Naive thymus-derived CD8-positive, alpha-beta T cell (primary cell): ENCODE measurements around the gene SMIM3. TPM values are rescaled to one million over a fixed set of nuclear protein-coding genes. Genes with fewer than 3 reads are reported as not detected.
"Not testable (repeated sequence)": the region's sequence is repeated elsewhere in the genome, so short reads cannot be mapped to it uniquely, and the experiment has no call there.

Source experiments
- ATAC-seq, 2 donors: fragments of 150-1000 bp; cut with Tn5 transposase in 1 of 2; sonication (Bioruptor Pico), chemical (Tn5 transposase) in 1 of 2; 1 replicate in 1 of 2; 2 replicates in 1 of 2; pipeline ENCODE4 v1.10.0; 2021; ENCODE audit warnings: mild to moderate bottlenecking in 2 of 2, moderate library complexity in 2 of 2
- POLR2A ChIA-PET: fragments of 350-600 bp; sonication (Branson Sonifier 250); formaldehyde crosslinking; loops from one replicate; lab custom pipeline; 2021; ENCODE audit warnings: antibody characterized with exemption; lab: Charles Lee
- DNase-seq, 10 donors: peaks; one replicate each; pipeline versions ENCODE4 v3.0.0 to v3.0.0-alpha.2; 2020 to 2022
- H3K27ac Mint-ChIP-seq, 10 donors: one replicate each; pipeline ENCODE4 v1.8.0; 2020 to 2022; ENCODE audit warnings: mild to moderate bottlenecking in 10 of 10, mixed read lengths in 10 of 10, moderate library complexity in 4 of 10, inconsistent platforms in 1 of 10
- H3K27me3 Mint-ChIP-seq, 5 donors: one replicate each; pipeline ENCODE4 v1.8.0; 2021 to 2022; ENCODE audit warnings: mixed read lengths in 5 of 5
- H3K36me3 Mint-ChIP-seq, 3 donors: one replicate each; pipeline ENCODE4 v1.8.0; 2020 to 2022; ENCODE audit warnings: mixed read lengths in 3 of 3, mild to moderate bottlenecking in 2 of 3, inconsistent platforms in 1 of 3
- H3K4me1 Mint-ChIP-seq, 4 donors: one replicate each; pipeline ENCODE4 v1.8.0; 2021 to 2022; ENCODE audit warnings: mixed read lengths in 4 of 4
- H3K4me3 Mint-ChIP-seq, 10 donors: one replicate each; pipeline ENCODE4 v1.8.0; 2020 to 2022; ENCODE audit warnings: mild to moderate bottlenecking in 10 of 10, mixed read lengths in 10 of 10, moderate library complexity in 6 of 10, inconsistent platforms in 1 of 10
- H3K9me3 Mint-ChIP-seq, 9 donors: one replicate each; pipeline ENCODE4 v1.8.0; 2020 to 2022; ENCODE audit warnings: mixed read lengths in 9 of 9, mild to moderate bottlenecking in 3 of 9, inconsistent platforms in 1 of 9, moderate library complexity in 1 of 9
- polyA plus RNA-seq, 3 donors: library from polyadenylated mRNA; unstranded; fragments of 300-500 nt; fragmentation: Illumina TruSeq; gene quantifications; one replicate each; pipeline ENCODE4 v1.2.3, GENCODE V29; 2021
- total RNA-seq, 8 experiments: library from RNA in 2 of 8; stranded (reverse) in 2 of 8; gene quantifications; one replicate each; pipeline ENCODE4 v1.2.3 and lab custom pipeline; 2021 to 2026

Gene SMIM3
- total RNA-seq (1 to 10 TPM; 4.1 to 5.5 TPM), polyA plus RNA-seq (10 to 100 TPM in 1 of 3 donors, 1 to 10 TPM in 2; 8.5 to 12.2 (median 8.6) TPM), total RNA-seq (lab: John Stamatoyannopoulos, UW) (4.8 to 28.9 (median 15.8) reads per million in 6 experiments)

- H3K9me3 Mint-ChIP-seq, result no peaks in the 10 kb centered on the region
- peak; percentile 60 to 78 for ATAC-seq
- peak; percentile 38 to 80 (median 58) for DNase-seq
- peaks cover 28 to 59% (median 57%) of the 10 kb centered on the region in 4 donors for H3K4me1 Mint-ChIP-seq
- H3K27me3 Mint-ChIP-seq, result peaks cover 0 to 2% (median 0%) of the 10 kb centered on the region in 5 donors
- peak within 1 kb of the TSS; percentile 81 to 95 (median 90) for H3K27ac Mint-ChIP-seq
- peak within 1 kb of the TSS; percentile 91 to 100 (median 97) for H3K4me3 Mint-ChIP-seq
- no peaks in the 10 kb centered on the region for H3K36me3 Mint-ChIP-seq
- POLR2A ChIA-PET, result interaction anchor here (0.5 to 2.4 kb wide), 10 partner anchors 10 to 365 kb away, joined by 3 to 21 read pairs (median 6); partner anchors contain the start of genes DCTN4, IRGM and RBM22
These were observed at the start of gene SMIM3 for GRCh38 chr5:150778517-150779396. SMIM3 (plus strand) TSS chr5:150778757; CDS start chr5:150795441, 16,684 bp downstream.

- Mint-ChIP-seq H3K27me3 (no peaks in the 10 kb centered on the region), H3K36me3 (peaks cover 17 to 82% (median 44%) of the 10 kb centered on the region in 3 donors), H3K4me3 (no peak overlapping the region), H3K9me3 (peaks cover 0 to 2% (median 0%) of the 10 kb centered on the region in 9 donors), H3K4me1 (peaks cover 1 to 10% (median 7%) of the 10 kb centered on the region in 4 donors), H3K27ac (peak overlapping the region in 2 of 10 donors; percentile 53 to 80)
- ATAC-seq (no peak), DNase-seq (no peak)
- POLR2A ChIA-PET, result no interaction called here
These were observed 48.7 kb upstream of the SMIM3 start for GRCh38 chr5:150729859-150730258.

GRCh38 chr5:150731669-150732242, 46.8 kb upstream of the SMIM3 start:
- H3K9me3 Mint-ChIP-seq, result peaks cover 0 to 14% (median 2%) of the 10 kb centered on the region in 9 donors

GRCh38 chr5:150734579-150735384, 43.8 kb upstream of the SMIM3 start:
- no peak for DNase-seq
- ATAC-seq, result no peak
- H3K36me3 Mint-ChIP-seq, result peaks cover 40 to 94% (median 64%) of the 10 kb centered on the region in 3 donors
- H3K27me3 Mint-ChIP-seq, result no peaks in the 10 kb centered on the region
- POLR2A ChIA-PET, result no interaction called here
- peaks cover 27 to 59% (median 48%) of the 10 kb centered on the region in 4 donors for H3K4me1 Mint-ChIP-seq
- H3K27ac Mint-ChIP-seq, result peak overlapping the region in 3 of 10 donors; percentile 27 to 53 (median 43)
- peak overlapping the region in 1 of 10 donors; percentile 57 for H3K4me3 Mint-ChIP-seq
- H3K9me3 Mint-ChIP-seq, result peaks cover 0 to 20% (median 4%) of the 10 kb centered on the region in 9 donors

More at GRCh38 chr5:150731669-150732242, 46.8 kb upstream of the SMIM3 start:
- peak overlapping the region in 1 of 10 donors; percentile 71 for H3K27ac Mint-ChIP-seq
- peaks cover 31 to 83% (median 54%) of the 10 kb centered on the region in 3 donors for H3K36me3 Mint-ChIP-seq
- H3K4me1 Mint-ChIP-seq, result peaks cover 3 to 29% (median 17%) of the 10 kb centered on the region in 4 donors
- no peak for DNase-seq
- no peaks in the 10 kb centered on the region for H3K27me3 Mint-ChIP-seq
- no peak for ATAC-seq
- no peak overlapping the region for H3K4me3 Mint-ChIP-seq
- POLR2A ChIA-PET, result interaction anchor here (1.4 kb wide), 1 partner anchor 28 kb away, joined by 3 read pairs; no protein-coding TSS in a partner anchor

GRCh38 chr5:150738862-150739261, 39.7 kb upstream of the SMIM3 start:
- Mint-ChIP-seq H3K27ac (peak overlapping the region in 3 of 10 donors; percentile 49 to 86 (median 57)), H3K4me3 (no peak overlapping the region), H3K27me3 (no peaks in the 10 kb centered on the region), H3K9me3 (peaks cover 0 to 20% (median 4%) of the 10 kb centered on the region in 9 donors), H3K4me1 (peaks cover 44 to 95% (median 81%) of the 10 kb centered on the region in 4 donors), H3K36me3 (peaks cover 30 to 84% (median 51%) of the 10 kb centered on the region in 3 donors)
- no peak for ATAC-seq
- POLR2A ChIA-PET, result no interaction called here
- DNase-seq, result no peak

- Mint-ChIP-seq H3K36me3 (peaks cover 19 to 75% (median 39%) of the 10 kb centered on the region in 3 donors), H3K27me3 (no peaks in the 10 kb centered on the region), H3K4me1 (peaks cover 51 to 88% (median 79%) of the 10 kb centered on the region in 4 donors), H3K9me3 (peaks cover 0 to 17% (median 4%) of the 10 kb centered on the region in 9 donors), H3K4me3 (no peak overlapping the region), H3K27ac (peak overlapping the region in 1 of 10 donors; percentile 66)
- peak; percentile 43 to 52 for ATAC-seq
- no peak for DNase-seq
- POLR2A ChIA-PET, result no interaction called here
These were observed 37.6 kb upstream of the SMIM3 start for GRCh38 chr5:150740992-150741391.

- peaks cover 46 to 80% (median 74%) of the 10 kb centered on the region in 4 donors for H3K4me1 Mint-ChIP-seq
- H3K27ac Mint-ChIP-seq, result peak overlapping the region; percentile 7 to 88 (median 71)
- ATAC-seq (peak; percentile 35 to 39), DNase-seq (peak in 2 of 10 donors; percentile 16 to 28)
- H3K27me3 Mint-ChIP-seq, H3K9me3 Mint-ChIP-seq, POLR2A ChIA-PET: not testable (repeated sequence)
- peaks cover 3 to 61% (median 23%) of the 10 kb centered on the region in 3 donors for H3K36me3 Mint-ChIP-seq
- H3K4me3 Mint-ChIP-seq, result peak overlapping the region; percentile 1 to 59 (median 44)
These were observed 36.0 kb upstream of the SMIM3 start for GRCh38 chr5:150742455-150743141.

- DNase-seq, result peak in 1 of 10 donors; percentile 11
- Mint-ChIP-seq H3K27ac (peak overlapping the region in 2 of 10 donors; percentile 32 to 44), H3K4me1 (peaks cover 41 to 75% (median 69%) of the 10 kb centered on the region in 4 donors), H3K36me3 (peaks cover 0 to 57% (median 20%) of the 10 kb centered on the region in 3 donors)
- peak in 1 of 2 donors; percentile 54 for ATAC-seq
- H3K9me3 Mint-ChIP-seq, H3K4me3 Mint-ChIP-seq, H3K27me3 Mint-ChIP-seq, POLR2A ChIA-PET: not testable (repeated sequence)
These were observed 35.4 kb upstream of the SMIM3 start for GRCh38 chr5:150743142-150743488.

- no peak for ATAC-seq
- no peak for DNase-seq
- Mint-ChIP-seq H3K4me1 (peaks cover 19 to 63% (median 51%) of the 10 kb centered on the region in 4 donors), H3K4me3 (peak overlapping the region in 1 of 10 donors; percentile 32), H3K27me3 (no peaks in the 10 kb centered on the region), H3K27ac (peak overlapping the region in 4 of 10 donors; percentile 0 to 66 (median 58)), H3K36me3 (peaks cover 4 to 65% (median 33%) of the 10 kb centered on the region in 3 donors), H3K9me3 (no peaks in the 10 kb centered on the region)
- POLR2A ChIA-PET, result no interaction called here
These were observed 28.1 kb upstream of the SMIM3 start for GRCh38 chr5:150750469-150750868.

GRCh38 chr5:150751096-150751891, 27.3 kb upstream of the SMIM3 start:
- Mint-ChIP-seq H3K36me3 (peaks cover 4 to 68% (median 36%) of the 10 kb centered on the region in 3 donors), H3K27ac (peak overlapping the region in 4 of 10 donors; percentile 37 to 65 (median 56)), H3K4me1 (peaks cover 16 to 62% (median 51%) of the 10 kb centered on the region in 4 donors), H3K4me3 (no peak overlapping the region), H3K9me3 (no peaks in the 10 kb centered on the region), H3K27me3 (no peaks in the 10 kb centered on the region)
- POLR2A ChIA-PET, result interaction anchor here (0.6 to 2.1 kb wide), 2 partner anchors 51 to 194 kb away, joined by 4 to 7 read pairs; partner anchors contain the start of gene RBM22
- ATAC-seq (no peak), DNase-seq (no peak)
